ENCODE results near the gene DLG3.
"Not testable (repeated sequence)": the region's sequence is repeated elsewhere in the genome, so short reads cannot be mapped to it uniquely, and the experiment has no call there.

Gene DLG3

GRCh38 chrX:70444326-70444945 is at the start of gene DLG3:
Gene DLG3 (plus strand): TSS chrX:70444835. CDS start chrX:70445202, 367 bp downstream.
- DNase-seq, result peak; percentile 18

GRCh38 chrX:70398899-70399298 is 45.7 kb upstream of the DLG3 start:
- peak; percentile 27 for DNase-seq

GRCh38 chrX:70400181-70400580 is 44.5 kb upstream of the DLG3 start:
- not testable (repeated sequence) for DNase-seq

- DNase-seq, result no peak
Measured at GRCh38 chrX:70402721-70403120, 41.9 kb upstream of the DLG3 start.

GRCh38 chrX:70405003-70405402 is 39.6 kb upstream of the DLG3 start:
- no peak for DNase-seq

GRCh38 chrX:70410921-70411320 is 33.7 kb upstream of the DLG3 start:
- no peak for DNase-seq

GRCh38 chrX:70411475-70411874 is 33.2 kb upstream of the DLG3 start:
- no peak for DNase-seq

GRCh38 chrX:70421618-70422017 is 23.0 kb upstream of the DLG3 start:
- no peak for DNase-seq

- peak; percentile 51 for DNase-seq
Measured at GRCh38 chrX:70422851-70423341, 21.7 kb upstream of the DLG3 start, which contains the start of gene GDPD2. Gene GDPD2 (plus strand): TSS chrX:70423314. CDS start chrX:70424985, 1,671 bp downstream.

GRCh38 chrX:70423936-70424675 is 20.5 kb upstream of the DLG3 start:
- DNase-seq, result no peak

GRCh38 chrX:70424801-70425200 is 19.8 kb upstream of the DLG3 start:
- no peak for DNase-seq

- DNase-seq, result no peak
Measured at GRCh38 chrX:70426286-70427278, 18.1 kb upstream of the DLG3 start.

- no peak for DNase-seq
Measured at GRCh38 chrX:70427365-70427764, 17.3 kb upstream of the DLG3 start.

- no peak for DNase-seq
Measured at GRCh38 chrX:70429759-70430158, 14.9 kb upstream of the DLG3 start.

- DNase-seq, result no peak
Measured at GRCh38 chrX:70432936-70433847, 11.4 kb upstream of the DLG3 start.

GRCh38 chrX:70433848-70434351 is 10.7 kb upstream of the DLG3 start:
- peak; percentile 72 for DNase-seq

- DNase-seq, result peak; percentile 83
Measured at GRCh38 chrX:70434352-70434866, 10.2 kb upstream of the DLG3 start.

GRCh38 chrX:70434914-70435586 is 9.6 kb upstream of the DLG3 start:
- DNase-seq, result peak; percentile 26

GRCh38 chrX:70436343-70436742 is 8.3 kb upstream of the DLG3 start:
- DNase-seq, result peak; percentile 55

- DNase-seq, result no peak
Measured at GRCh38 chrX:70437011-70437410, 7.6 kb upstream of the DLG3 start.
